ENCODE results near the gene B3GALT6. TPM values are rescaled to one million over a fixed set of nuclear protein-coding genes. Genes with fewer than 3 reads are reported as not detected.

The B3GALT6 gene
- total RNA-seq, 2 donors from 2014 or later: 24.8 to 31.5 TPM

DNA sequence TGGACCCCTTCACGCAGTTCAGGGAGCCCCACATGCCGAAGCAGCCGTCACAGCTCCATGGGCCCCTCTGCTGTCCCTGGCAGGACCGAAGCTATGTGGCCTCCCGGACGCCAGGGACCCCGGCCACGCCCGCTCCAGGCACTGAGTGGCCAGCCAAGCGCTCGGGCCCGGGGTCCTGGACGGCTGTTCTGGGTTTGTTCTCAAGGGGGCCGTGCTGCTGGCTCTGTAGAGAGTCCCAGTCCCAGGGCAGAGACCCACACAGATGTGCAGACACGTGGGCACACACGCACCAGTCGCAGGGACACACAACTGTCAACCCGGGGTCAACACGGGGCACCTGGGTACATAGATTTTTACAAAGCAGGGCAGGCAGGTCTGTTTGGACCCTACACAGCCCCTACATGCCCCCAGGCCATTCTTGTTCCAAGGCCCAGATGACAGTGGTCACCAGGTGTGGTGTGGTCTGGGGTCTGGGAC, 6.7 kb downstream of the B3GALT6 start:
- H3K4me1 ChIP-seq (ENCODE audit: control insufficient read depth, insufficient read depth, low read length): no peaks in the 10 kb centered on the region
- Mint-ChIP-seq H3K4me3 (no peak overlapping the region), H3K27ac (no peak overlapping the region), H3K9me3 (peaks cover 2% of the 10 kb centered on the region), H3K4me1 (peaks cover 5% of the 10 kb centered on the region), H3K27me3 (ENCODE audit: insufficient read depth) (no peaks in the 10 kb centered on the region), H3K36me3 (ENCODE audit: low read depth) (peaks cover 10% of the 10 kb centered on the region)
- 93 to 95% methylated on average over 11 to 19 of the region's 19 CpGs for WGBS, 2 experiments (ENCODE audit: insufficient coverage in 1 of 2, insufficient read length in 1 of 2)
- TF ChIP-seq, protein P1, sequence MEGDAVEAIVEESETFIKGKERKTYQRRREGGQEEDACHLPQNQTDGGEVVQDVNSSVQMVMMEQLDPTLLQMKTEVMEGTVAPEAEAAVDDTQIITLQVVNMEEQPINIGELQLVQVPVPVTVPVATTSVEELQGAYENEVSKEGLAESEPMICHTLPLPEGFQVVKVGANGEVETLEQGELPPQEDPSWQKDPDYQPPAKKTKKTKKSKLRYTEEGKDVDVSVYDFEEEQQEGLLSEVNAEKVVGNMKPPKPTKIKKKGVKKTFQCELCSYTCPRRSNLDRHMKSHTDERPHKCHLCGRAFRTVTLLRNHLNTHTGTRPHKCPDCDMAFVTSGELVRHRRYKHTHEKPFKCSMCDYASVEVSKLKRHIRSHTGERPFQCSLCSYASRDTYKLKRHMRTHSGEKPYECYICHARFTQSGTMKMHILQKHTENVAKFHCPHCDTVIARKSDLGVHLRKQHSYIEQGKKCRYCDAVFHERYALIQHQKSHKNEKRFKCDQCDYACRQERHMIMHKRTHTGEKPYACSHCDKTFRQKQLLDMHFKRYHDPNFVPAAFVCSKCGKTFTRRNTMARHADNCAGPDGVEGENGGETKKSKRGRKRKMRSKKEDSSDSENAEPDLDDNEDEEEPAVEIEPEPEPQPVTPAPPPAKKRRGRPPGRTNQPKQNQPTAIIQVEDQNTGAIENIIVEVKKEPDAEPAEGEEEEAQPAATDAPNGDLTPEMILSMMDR (conservative IDR thresholded peaks at IDR 0.05): no peak
- no peaks in the 10 kb centered on the region for H3K27me3 ChIP-seq (ENCODE audit: control insufficient read depth, insufficient read depth, low read length, poor library complexity, severe bottlenecking)
- no peak overlapping the region for H3K9ac ChIP-seq (ENCODE audit: extremely low read depth, low read length, poor library complexity, severe bottlenecking)
- H3K4me3 ChIP-seq (ENCODE audit: low read length): no peak overlapping the region
- no peaks in the 10 kb centered on the region for H3K9me3 ChIP-seq (ENCODE audit: control insufficient read depth, low read length)
- H3K27ac ChIP-seq (ENCODE audit: low read depth, low read length): no peak overlapping the region
- no peaks in the 10 kb centered on the region for H3K36me3 ChIP-seq (ENCODE audit: control insufficient read depth, insufficient read depth, low read length)
- no peak for DNase-seq

DNA sequence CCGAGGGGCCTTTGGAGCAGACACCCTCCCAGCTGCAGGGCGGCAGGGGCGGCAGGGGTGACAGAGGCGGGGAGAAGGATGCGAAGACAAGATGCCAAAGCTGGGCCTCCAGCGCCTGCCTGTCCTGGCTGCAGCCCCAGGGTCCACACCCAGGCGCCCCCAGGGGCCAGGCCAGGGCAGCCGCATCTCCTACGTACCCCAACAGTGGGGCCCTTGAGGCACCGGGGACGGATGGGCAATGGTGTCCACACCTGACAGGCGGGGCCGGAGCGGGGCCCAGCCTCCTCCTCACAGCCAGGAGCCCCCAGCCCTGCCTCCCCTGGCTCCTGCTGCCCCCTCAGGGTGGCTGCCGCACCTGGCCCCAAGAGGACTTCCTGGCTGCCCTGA, 7.2 kb downstream of the B3GALT6 start:
- WGBS, 2 experiments (ENCODE audit: insufficient coverage in 1 of 2, insufficient read length in 1 of 2): 86 to 100% methylated on average over 6 to 15 of the region's 15 CpGs
- no peaks in the 10 kb centered on the region for H3K27me3 ChIP-seq (ENCODE audit: control insufficient read depth, insufficient read depth, low read length, poor library complexity, severe bottlenecking)
- Mint-ChIP-seq H3K9me3 (no peaks in the 10 kb centered on the region), H3K36me3 (ENCODE audit: low read depth) (peaks cover 5% of the 10 kb centered on the region), H3K27me3 (ENCODE audit: insufficient read depth) (no peaks in the 10 kb centered on the region), H3K4me3 (no peak overlapping the region), H3K27ac (no peak overlapping the region), H3K4me1 (peaks cover under 1% of the 10 kb centered on the region)
- H3K4me3 ChIP-seq (ENCODE audit: low read length): no peak overlapping the region
- H3K27ac ChIP-seq (ENCODE audit: low read depth, low read length): no peak overlapping the region
- H3K9me3 ChIP-seq (ENCODE audit: control insufficient read depth, low read length): no peaks in the 10 kb centered on the region
- TF ChIP-seq, protein P1 (conservative IDR thresholded peaks at IDR 0.05): peak; percentile 29
- H3K9ac ChIP-seq (ENCODE audit: extremely low read depth, low read length, poor library complexity, severe bottlenecking): no peak overlapping the region
- H3K36me3 ChIP-seq (ENCODE audit: control insufficient read depth, insufficient read depth, low read length): no peaks in the 10 kb centered on the region
- no peaks in the 10 kb centered on the region for H3K4me1 ChIP-seq (ENCODE audit: control insufficient read depth, insufficient read depth, low read length)
- no peak for DNase-seq

DNA sequence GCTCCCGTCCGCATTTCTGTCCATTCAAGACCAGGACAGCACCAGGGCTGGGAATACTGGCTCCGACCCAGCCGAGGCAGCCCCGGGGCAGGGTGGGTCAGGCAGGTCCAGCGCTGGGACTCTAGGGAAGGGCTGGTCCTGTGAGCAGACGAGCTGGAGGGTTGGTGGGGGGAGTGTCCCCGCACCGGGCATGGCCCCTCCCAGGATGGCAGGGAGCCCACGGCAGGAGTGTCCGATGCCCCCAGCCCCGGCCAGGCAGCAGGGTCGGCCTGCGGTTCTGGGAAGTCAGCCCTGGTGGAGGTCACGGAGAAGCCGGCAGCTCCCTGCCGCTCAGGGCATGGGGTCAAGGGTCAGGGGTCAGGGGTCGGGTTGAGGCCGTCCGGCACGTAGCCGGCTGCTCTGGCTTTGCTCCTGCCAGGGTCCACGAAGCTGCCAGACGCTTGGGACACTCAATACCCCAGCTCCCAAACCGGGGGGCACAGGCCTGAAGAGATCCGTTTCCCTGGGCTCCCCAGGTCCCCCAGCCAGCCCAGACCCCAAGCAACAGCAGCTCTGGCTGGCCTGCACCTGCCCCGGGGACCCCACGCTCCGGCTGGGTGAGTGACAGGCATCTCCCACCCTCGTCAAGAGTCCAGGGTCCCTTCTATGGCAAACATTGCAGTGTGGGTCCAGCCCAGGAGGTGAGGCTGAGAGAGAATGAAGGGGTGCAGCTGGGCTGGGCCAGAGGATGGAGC, 7.7 kb downstream of the B3GALT6 start:
- Mint-ChIP-seq H3K27ac (no peak overlapping the region), H3K4me3 (no peak overlapping the region), H3K36me3 (ENCODE audit: low read depth) (no peaks in the 10 kb centered on the region), H3K4me1 (no peaks in the 10 kb centered on the region), H3K9me3 (no peaks in the 10 kb centered on the region), H3K27me3 (ENCODE audit: insufficient read depth) (no peaks in the 10 kb centered on the region)
- Histone ChIP-seq H3K9ac (ENCODE audit: extremely low read depth, low read length, poor library complexity, severe bottlenecking) (no peak overlapping the region), H3K4me3 (ENCODE audit: low read length) (no peak overlapping the region), H3K36me3 (ENCODE audit: control insufficient read depth, insufficient read depth, low read length) (no peaks in the 10 kb centered on the region), H3K27ac (ENCODE audit: low read depth, low read length) (no peak overlapping the region), H3K4me1 (ENCODE audit: control insufficient read depth, insufficient read depth, low read length) (no peaks in the 10 kb centered on the region), H3K27me3 (ENCODE audit: control insufficient read depth, insufficient read depth, low read length, poor library complexity, severe bottlenecking) (no peaks in the 10 kb centered on the region), H3K9me3 (ENCODE audit: control insufficient read depth, low read length) (no peaks in the 10 kb centered on the region)
- TF ChIP-seq, protein P1 (conservative IDR thresholded peaks at IDR 0.05): no peak
- 87 to 88% methylated on average over 19 to 30 of the region's 30 CpGs for WGBS, 2 experiments (ENCODE audit: insufficient coverage in 1 of 2, insufficient read length in 1 of 2)
- no peak for DNase-seq

Data from endodermal cell (in vitro differentiated cells).